GM19328 (cell line): ENCODE results near the gene SUN1.

Source experiments
- ATAC-seq: cut with Tn5 transposase; IDR thresholded peaks from one replicate; pipeline ENCODE4 v1.9.1; 2021; ENCODE audit warnings: mild to moderate bottlenecking, moderate library complexity; ENCODE audit not compliant: unreplicated experiment

The SUN1 gene

DNA sequence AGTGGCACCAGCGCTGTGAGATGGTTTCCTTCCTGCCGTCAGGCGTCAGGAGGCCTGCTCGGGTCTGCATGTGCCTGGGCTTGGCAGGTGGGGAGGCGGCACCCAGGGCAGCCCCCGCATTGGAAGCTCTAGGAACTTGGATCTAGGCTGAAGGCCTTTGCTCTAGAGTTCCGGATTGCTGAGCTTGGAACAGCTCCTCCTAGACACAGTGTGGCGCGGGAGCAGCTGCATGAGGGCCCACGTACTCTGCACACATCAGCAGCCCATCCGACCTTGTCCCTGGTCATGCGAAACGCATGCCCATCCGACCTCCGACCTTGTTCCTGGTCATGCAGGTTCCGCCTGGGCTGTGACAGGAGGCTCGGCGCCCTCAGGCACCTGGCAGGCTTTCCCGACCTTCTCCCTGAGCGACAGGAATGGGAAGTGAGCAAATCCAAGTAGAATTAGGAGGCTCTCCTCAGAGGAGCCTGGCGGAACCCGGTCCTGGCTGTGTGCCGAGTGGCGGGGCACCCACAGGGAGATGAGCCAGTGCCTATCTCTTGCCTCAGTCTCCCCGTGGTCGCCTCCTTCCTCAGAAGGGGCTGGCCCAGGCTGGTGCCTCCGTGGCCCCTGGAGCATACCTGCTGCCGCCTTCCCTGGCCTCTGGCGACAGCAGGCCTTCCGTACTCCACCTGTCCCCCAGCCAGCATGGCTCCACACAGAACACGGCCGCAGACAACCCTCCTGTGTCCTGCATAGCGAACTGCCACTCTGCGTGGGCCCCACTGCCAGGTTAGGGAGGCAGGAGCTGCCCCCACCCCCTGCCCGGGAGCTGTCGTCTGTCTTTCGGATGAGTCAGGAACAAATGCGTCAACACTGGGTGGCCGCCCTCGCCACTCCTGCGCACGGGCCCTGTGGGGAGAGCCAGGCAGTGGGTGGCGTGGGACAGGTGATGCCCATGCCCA is 56.1 kb downstream of the SUN1 start:
- ATAC-seq, result no peak

DNA sequence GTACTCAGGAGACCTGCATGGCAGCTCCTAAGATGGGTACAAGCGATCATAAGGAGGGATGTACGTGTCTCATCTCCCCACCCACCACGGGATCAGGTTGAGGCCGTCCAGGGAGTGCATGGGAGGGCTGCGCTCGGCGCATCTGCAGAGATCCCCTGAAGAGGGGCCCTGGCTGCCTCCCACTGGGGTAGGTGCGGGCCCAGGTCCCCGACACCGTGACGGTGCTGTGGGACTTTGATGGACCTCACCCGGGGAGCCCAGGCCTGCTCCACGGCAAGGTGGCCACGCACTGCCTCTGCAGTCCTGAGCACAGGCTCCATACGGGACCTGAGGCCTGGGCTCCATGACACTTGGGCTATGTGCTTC is 56.7 kb downstream of the SUN1 start:
- ATAC-seq, result no peak

DNA sequence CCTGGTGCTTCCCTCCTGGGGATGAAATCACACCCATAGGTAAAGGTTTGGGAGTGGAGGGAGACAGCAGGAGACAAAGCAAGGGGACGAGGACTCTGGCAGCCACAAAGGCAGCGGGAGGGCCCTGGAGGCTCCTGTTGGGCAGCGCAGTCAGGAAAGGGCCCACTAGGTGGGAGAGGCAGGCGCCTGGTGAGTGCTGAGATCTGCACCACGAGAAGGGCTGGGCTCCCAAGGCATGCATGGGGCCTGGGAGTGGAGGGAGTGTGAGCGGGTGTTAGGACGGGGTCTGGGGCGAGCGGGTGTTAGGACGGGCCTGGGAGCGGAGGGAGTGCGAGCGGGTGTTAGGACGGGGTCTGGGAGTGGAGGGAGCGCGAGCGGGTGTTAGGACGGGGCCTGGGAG is 57.1 kb downstream of the SUN1 start:
- ATAC-seq, result no peak

DNA sequence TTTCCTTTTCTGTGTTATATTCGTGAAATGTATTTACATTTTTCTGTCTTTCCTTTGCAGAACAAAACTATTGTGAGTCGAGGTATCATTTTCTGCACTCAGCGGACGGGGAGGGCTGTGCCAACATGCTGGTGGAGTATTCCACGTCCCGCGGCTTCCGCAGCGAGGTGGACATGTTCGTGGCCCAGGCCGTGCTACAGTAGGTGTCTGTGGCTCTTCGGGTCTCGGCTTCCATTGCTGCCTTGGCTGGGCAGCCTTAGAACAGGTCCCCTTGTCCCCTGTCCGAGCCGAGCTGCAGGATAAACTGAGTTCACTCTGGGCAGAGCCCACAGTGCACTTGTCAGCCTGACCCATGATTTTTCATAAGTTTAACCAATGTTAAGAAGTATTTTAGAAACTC is 58.6 kb downstream of the SUN1 start:
- no peak for ATAC-seq

DNA sequence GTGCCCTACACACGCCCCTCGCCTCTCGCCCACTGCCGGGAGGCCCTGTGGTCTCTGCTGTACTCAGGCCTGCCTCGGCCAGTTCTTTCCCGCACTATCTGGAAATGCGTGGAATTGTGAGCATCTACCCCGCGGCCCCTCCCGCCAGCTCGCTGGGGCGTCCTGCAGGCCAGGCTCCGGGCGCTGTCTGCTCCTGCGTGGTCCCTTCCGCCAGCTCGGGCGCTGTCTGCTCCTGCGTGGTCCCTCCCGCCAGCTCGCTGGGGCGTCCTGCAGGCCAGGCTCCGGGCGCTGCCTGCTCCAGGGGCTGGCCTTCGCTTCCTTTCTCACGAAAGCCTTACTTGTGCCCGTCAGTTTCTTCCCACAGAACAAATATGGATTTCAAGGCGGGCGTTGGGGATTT is 59.0 kb downstream of the SUN1 start:
- no peak for ATAC-seq

DNA sequence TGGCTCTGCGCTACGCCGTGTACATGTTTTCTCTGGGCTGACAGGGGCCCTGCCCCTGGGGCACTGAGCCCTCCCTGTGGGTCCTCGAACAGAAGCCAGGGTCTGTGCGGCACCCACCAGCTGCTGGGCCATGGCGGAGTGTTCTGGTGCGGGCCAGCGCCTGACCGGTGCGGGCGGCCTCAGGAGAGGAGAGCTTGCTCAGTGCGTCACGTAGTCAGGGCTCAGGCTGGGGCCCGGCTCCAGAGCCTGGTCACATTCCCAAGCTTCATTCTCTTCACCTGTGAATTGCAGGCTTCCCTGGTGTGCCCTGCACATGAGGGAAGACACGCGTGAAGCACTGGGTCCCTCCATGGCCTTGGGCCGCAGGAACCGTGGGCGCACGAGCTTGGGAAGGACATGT is 59.5 kb downstream of the SUN1 start:
- ATAC-seq, result no peak

DNA sequence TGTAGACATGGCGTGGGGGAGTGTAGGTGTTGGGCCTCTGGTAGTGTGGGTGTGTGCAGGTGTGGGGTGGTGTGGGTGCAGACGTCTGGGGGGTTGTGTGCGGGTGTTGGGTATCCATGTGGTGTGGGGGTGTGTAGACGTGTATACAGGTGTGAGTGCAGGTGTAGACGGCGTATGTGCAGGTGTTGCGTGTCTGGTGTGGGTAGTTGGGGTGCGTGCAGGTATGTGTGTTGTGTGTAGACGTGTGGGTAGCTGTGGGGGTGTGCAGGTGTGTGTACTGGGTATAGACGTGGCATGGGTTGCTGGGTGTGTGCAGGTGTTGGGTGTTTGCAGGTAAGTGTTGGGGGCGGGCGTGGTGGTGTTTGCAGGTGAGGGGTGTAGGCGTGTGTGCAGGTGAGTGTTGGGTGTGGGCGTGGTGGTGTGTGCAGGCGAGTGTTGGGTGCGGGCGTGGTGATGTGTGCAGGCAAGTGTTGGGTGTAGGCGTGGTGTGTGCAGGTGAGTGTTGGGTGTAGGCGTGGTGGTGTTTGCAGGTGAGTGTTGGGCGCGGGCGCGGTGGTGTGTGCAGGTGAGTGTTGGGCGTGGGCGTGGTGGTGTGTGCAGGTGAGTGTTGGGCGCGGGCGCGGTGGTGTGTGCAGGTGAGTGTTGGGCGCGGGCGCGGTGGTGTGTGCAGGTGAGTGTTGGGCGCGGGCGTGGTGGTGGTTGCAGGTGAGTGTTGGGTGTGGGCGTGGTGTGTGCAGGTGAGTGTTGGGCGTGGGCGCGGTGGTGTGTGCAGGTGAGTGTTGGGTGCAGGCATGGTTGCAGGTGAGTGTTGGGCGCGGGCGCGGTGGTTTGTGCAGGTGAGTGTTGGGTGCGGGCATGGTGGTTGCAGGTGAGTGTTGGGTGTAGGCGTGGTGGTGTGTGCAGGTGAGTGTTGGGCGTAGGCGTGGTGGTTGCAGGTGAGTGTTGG is 60.6 kb downstream of the SUN1 start:
- ATAC-seq, result no peak

DNA sequence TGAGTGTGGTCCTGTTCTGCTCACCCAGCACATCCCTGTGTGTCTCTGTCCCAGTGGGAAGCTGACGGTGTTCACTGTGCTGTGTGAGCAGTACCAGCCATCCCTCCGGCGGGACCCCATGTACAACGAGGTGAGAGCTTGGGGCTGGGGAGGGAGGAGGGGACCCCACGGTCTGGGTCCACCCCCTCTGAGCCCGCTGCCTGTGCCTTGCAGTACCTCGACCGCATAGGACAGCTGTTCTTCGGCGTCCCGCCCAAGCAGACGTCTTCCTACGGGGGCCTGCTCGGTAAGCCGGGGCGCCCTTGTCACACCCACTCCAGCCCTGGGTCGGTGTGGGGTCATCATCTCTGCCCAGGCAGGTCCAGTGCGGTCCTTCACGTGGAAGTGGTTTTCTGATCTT is 61.4 kb downstream of the SUN1 start:
- no peak for ATAC-seq

DNA sequence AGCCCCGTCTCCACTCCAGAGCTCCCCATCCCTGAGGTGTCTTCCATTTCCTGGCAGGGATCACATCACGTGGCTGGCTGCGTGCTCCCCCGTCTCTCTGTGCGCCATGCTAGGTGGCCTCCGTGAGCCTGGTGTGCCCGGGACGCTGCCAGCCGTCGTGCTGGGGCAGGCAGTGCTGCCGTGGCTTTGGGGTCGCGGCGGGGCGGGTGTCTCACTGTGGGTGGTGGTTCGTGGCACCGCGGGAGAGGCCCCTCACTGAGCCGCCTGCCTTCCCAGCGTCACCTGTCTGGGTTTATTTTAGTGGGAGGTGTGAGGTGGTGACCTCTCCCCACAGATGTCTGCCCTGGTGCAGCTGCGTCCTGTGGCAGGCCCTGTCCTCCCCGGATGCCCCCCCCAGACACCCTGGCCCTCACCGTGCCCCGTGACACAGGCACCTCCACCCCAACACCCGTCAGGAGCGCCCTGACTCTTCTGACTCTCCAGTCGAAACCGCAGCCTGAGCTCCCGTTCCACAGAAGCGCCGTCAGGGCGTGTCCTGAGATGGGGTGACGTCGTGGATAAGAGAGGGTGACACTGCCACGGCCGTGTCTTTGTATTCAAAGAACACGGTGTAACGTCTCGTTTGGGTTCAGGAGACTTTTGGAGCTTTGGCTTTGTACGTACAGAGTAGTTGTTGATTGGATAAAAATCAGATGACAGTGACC is 62.0 kb downstream of the SUN1 start:
- no peak for ATAC-seq

DNA sequence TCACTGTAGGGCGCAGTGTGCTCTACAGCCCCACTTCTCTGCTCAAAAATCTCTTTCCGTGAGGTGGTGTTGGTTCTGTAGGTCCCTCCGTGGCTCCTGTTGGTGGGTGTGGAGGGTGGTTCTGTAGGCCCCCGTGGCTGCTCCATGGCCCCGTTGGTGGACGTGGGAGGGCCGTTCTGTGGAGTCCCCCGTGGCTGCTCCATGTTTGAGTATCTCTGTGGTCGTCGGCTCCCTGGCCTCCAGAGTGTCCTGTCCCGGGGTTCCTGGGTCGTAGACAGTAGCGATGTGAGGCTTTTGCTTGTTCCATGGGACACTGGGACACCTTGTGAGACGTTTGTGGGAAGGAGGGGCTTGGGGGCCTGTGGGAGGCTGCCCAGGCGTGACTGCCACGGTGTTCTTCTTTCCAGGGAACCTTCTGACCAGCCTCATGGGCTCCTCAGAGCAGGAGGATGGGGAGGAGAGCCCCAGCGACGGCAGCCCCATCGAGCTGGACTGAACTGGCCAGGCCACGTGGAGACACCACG is 62.7 kb downstream of the SUN1 start:
- ATAC-seq, result no peak

DNA sequence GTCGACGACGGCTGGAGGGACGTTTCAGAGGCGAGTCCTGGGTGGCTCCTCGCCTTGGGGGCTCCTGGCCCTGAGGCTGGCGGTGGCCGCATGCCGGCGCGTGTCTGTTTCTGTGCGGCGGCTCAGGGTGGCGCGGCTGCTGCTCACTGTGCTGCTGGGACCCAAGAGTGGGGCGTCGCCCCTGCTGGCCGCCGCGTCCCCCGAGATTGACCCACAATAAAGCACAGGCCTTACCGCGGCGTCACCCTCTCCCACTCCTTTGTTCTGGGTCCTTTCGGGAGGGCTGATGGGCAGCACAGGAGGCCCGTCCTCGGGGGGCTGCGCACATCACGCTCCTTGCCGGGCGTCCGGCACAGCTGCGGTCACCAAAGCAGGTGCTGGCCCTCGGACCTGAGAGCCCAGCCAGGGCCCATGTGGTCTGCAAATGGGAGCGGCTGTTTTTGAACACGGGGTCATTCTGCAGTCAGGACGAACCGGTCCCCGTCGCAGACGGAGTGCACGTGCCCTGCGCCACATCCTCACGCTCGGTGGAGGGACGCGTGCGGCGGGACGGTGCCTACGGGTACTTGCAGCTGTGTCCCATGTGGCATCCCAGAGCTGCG is 63.3 kb downstream of the SUN1 start:
- ATAC-seq, result no peak

DNA sequence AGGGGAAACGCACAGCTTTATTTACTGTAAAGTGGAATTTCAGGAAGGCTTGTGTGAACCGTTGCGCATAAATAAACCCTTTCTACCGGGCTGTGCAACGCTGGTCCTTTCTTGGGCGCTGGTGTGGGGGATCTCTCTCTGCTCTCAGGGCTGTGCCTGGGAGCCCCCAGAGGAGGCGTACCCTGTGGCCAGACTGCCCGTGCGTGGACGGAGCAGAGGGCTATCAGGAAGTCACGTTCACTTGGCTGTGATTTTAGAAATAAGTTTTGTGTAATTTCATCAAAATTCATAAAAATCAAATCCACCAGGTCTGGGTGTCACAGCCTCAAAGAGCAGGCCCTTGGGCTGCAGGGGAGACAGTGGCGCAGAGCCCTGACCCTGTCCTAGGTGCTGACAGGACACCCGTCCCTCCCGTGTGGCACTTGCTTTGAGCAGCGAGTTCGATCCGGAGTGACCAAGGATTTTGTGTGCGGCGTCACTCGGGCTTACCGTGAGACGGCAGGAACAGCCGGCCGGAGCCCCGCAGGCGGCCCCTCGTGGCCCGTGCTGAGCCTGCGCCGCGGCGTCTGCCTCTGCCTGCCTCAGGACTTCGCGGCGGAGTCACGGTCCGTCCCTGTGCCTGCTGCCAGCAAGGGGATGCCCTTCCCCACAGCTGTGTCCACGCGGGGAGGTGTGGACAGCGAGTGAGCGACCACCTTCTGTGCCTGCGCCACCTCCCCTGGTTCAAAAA is 64.2 kb downstream of the SUN1 start:
- ATAC-seq, result no peak

DNA sequence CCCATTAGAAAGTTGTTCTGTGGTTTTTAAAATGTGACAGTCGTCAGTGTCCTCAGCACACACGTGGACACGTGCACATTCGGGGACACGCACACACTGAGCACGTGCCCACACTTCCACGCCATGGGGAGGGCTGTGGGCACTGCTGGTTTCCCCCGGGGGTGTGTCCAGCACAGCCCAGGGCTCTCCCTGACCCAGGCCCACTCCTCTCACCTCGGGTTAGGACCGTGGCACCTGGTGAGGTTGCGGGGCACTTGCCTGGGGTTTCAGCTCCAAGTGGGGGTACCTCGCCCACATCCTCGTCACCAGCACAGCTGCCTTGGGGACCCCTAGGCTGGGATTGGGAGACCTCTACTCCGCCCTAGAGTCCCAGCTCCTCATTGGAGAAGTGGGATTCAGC is 64.8 kb downstream of the SUN1 start:
- ATAC-seq, result no peak

DNA sequence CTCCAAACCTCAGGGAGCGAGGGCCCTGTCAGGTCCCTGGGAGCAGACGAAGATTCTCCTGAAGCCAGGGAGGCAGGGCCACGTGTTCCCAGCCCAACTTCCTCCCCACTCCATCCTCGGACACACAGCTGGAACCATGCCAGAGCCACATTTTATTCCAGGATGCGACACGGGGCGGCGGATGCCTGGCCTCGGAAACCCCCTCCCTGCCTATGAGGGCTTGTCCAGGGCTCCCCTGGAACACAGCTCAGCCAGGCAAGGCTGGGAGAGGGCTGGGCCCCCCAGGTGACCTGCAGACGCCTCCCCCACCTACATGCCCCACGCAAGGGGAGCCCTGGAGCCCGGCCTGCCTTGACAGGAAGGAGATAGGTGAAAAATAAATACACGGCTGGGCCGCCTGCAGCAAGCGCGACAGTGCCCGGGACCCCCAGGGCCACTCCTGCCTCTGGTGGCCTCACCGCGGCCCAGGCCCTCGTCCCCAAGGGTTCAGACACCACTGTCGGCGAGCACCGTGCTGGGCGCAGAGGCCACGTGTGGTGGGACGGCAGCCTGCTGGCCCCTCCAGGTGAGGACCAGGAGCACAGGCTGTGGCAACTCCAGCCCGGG is 65.6 kb downstream of the SUN1 start:
- no peak for ATAC-seq

DNA sequence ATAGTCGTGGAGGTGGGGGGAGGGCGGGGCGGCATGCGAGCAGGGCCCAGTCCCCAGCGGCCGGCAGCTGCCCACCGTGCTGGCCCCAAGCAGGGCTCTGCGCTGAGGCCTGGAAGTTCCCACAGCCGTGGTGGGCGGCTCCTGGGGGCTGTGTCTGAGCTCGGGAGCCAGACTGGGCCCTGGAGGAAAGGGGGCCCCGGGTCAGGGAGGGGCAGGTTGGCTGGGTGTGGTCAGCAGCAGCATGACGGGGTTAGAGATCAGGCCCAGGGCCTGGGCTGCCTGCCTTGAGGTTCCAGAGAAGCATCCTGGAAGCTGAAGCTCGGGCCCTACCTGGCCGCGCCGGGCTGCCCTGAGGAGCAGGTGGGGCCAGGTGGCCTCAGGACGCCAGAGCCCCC is 66.2 kb downstream of the SUN1 start:
- no peak for ATAC-seq

DNA sequence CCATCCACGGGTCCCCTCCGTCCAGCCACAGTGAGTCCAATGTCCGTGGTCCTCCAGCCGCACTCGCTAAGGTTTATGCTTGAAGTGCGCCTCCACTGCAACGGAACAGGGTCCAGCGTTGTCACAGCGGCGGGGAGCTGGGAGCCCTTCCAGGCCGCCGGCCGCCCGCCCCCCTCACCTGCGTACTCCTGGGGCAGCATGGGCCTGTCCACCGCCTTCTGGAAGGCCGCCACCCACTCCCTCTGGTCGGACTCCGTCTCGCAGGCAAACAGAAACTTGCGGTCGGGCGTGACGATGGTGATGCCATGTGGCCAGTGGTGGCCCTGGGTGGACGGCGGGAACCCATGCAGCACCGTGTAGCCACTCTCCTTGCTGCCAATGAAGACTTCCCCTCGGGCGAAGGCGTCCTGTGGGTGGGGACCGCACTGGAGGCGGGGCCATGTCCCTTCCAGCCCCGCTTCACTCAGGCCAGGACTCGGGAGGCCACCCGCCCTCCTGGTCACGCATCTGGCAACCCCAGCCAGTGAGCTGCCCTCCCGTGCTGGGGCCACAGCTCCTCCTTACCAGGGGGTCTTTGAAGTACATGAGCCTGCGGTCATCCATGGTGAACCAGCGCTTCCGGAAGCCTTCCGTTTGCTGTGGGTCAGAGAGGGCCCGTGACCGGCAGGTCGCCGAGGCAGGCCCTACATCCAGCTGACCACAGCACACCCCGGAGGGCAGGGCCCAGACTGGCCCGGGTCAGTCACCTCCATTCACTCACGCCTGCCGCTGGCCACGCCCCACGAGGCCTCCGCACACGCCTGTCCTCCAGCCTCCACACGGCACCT is 66.8 kb downstream of the SUN1 start:
- no peak for ATAC-seq

DNA sequence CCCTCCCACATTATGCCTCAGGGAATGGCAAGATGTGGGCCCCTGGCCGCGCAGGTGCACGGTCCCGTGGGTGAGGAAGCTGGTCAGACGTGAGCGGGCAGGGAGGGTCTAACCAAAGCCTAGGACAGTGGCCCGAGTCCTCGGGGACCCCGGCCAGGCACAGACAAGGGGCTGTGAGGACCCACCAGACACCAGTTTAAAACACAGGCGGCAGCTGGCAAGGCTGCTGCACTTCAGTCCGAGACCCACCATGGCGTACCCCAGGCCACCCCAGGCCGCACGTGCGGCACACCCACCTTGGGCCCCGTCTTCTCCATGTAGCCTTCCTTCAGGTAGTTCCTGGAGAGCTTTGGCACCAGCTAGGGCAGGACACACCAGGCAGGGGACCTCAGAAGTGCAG is 67.5 kb downstream of the SUN1 start:
- ATAC-seq, result no peak

DNA sequence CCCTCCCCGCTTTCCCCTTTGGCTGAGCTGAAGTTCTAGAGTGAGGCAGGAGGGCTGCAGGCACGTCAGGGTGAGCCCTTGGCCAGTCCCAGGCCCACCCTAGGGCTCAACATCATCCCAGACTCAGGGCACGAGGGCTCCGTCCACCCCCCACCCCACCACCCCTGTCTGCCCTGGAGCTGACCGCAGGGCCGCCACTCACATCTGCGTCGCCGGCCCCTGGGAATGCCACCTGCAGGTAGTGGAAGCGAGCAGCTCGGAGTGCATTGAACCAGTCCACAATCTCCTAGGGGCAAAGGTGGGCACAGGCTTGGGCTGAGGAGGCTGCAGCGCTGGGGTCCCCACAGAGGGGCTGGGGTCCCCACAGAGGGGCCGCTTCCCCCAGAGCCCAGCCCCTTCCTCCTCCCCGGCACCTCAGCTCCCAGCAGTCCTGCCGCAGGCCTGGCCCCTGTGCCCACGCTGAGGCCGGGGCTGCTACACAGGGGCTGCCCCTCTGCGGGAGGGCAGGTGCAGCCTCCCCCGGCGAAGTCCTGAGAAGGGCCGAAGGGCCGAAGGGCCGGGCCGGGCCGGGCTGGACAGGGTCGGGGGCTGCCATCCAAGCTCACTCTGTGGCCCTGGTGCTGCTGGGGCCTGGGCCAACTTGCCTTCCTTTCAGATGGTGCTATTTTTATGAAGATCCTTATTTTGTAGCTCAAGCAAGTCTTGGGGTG is 68.2 kb downstream of the SUN1 start:
- no peak for ATAC-seq
